Endodermal cell (in vitro differentiated cells): ENCODE results near the gene LRRC53. TPM values are rescaled to one million over a fixed set of nuclear protein-coding genes. Genes with fewer than 3 reads are reported as not detected.
A peak's percentile ranks its signal among the peaks of the same experiment; 100 is the strongest.

ENCODE experiments used
- DNase-seq: peaks from one replicate; pipeline ENCODE4 v3.0.0-alpha.2; 2017
- H3K27ac ChIP-seq: 2 replicates; pipeline ENCODE4 v1.5.1; 2013; ENCODE audit warnings: mild to moderate bottlenecking, low read depth, low read length, moderate library complexity
- H3K27me3 ChIP-seq: 2 replicates; pipeline ENCODE4 v1.6.1; 2013; ENCODE audit warnings: mild to moderate bottlenecking, low read length, moderate library complexity; ENCODE audit not compliant: insufficient read depth, control insufficient read depth, poor library complexity, severe bottlenecking
- H3K36me3 ChIP-seq: 2 replicates; pipeline ENCODE4 v1.7.0; 2013; ENCODE audit warnings: mild to moderate bottlenecking, low read length, moderate library complexity; ENCODE audit not compliant: control insufficient read depth, insufficient read depth
- H3K4me1 ChIP-seq: one replicate; pipeline ENCODE4 v1.7.0; 2013; ENCODE audit warnings: low read length; ENCODE audit not compliant: control insufficient read depth, insufficient read depth
- H3K4me3 ChIP-seq: 2 replicates; pipeline ENCODE4 v1.5.1; 2013; ENCODE audit warnings: mild to moderate bottlenecking, low read length, moderate library complexity
- H3K9ac ChIP-seq: 2 replicates; pipeline ENCODE4 v1.6.1; 2013; ENCODE audit warnings: mild to moderate bottlenecking, low read length, moderate library complexity; ENCODE audit not compliant: poor library complexity, severe bottlenecking; ENCODE audit errors: extremely low read depth
- H3K9me3 ChIP-seq: 2 replicates; pipeline ENCODE4 v1.6.1; 2013; ENCODE audit warnings: mild to moderate bottlenecking, low read length, moderate library complexity; ENCODE audit not compliant: control insufficient read depth
- H3K27ac Mint-ChIP-seq: 2 replicates; pipeline ENCODE4 v1.8.0; 2020; ENCODE audit warnings: mixed read lengths
- H3K27me3 Mint-ChIP-seq: 2 replicates; pipeline ENCODE4 v1.8.0; 2021; ENCODE audit warnings: mild to moderate bottlenecking, mixed read lengths; ENCODE audit not compliant: insufficient read depth
- H3K36me3 Mint-ChIP-seq: 2 replicates; pipeline ENCODE4 v1.8.0; 2020; ENCODE audit warnings: low read depth, mixed read lengths
- H3K4me1 Mint-ChIP-seq: 2 replicates; pipeline ENCODE4 v1.8.0; 2020; ENCODE audit warnings: mixed read lengths
- H3K4me3 Mint-ChIP-seq: 2 replicates; pipeline ENCODE4 v1.8.0; 2020; ENCODE audit warnings: mild to moderate bottlenecking, moderate library complexity, mixed read lengths
- H3K9me3 Mint-ChIP-seq: 2 replicates; pipeline ENCODE4 v1.8.0; 2020; ENCODE audit warnings: mild to moderate bottlenecking, mixed read lengths
- WGBS, 2 experiments: methylation state at CpG; one replicate each; pipeline versions ENCODE4 v1.1.5 to v1.1.7; 2013; ENCODE audit warnings: missing lambda C conversion rate in 2 of 2, mixed read lengths in 1 of 2; ENCODE audit not compliant: insufficient coverage in 1 of 2, insufficient read length in 1 of 2; 5-methylcytosine and 5-hydroxymethylcytosine counted together
- long read RNA-seq, 4 experiments: library from polyadenylated mRNA in 2 of 4; library from RNA in 1 of 4; library from capped mRNA in 1 of 4; stranded (forward) in 3 of 4; unstranded in 1 of 4; transcript quantifications; one replicate each; pipeline ENCODE4 v2.0.0, GENCODE V29; 2020 to 2021; ENCODE audit warnings: inconsistent platforms in 1 of 4
- polyA plus RNA-seq, 2 experiments: library from polyadenylated mRNA; stranded (reverse); fragments of 50-300 nt; gene quantifications; one replicate each; pipeline ENCODE4 v1.2.3, GENCODE V29; 2013
- total RNA-seq, 2 donors: library from RNA; stranded (reverse); fragmentation: NEBNext Ultra II Directional in 1 of 2; extraction: Animal tissue kit (Norgen Biotek cat#: 25700) in 1 of 2; gene quantifications; 2 replicates in 1 of 2; 3 replicates in 1 of 2; pipeline ENCODE4 v1.2.1, GENCODE V29; 2021
- TF ChIP-seq, protein P1 (sequence below): fragments of 200-600 bp; sonication (generic); conservative IDR thresholded peaks from 2 replicates; pipeline ENCODE4 v1.5.0; 2021; ENCODE audit warnings: antibody characterized with exemption, mild to moderate bottlenecking

Gene LRRC53
- total RNA-seq, result not detected
- polyA plus RNA-seq (2013, experiment 1 of 2), result 0.14 TPM
- 0.08 TPM for polyA plus RNA-seq (2013, experiment 2 of 2)
- long read RNA-seq, experiment 1, result 0 reads
- long read RNA-seq, experiment 2, result 0 reads
- long read RNA-seq, experiment 3, result 0 reads
- long read RNA-seq, experiment 4, result 0 reads

DNA sequence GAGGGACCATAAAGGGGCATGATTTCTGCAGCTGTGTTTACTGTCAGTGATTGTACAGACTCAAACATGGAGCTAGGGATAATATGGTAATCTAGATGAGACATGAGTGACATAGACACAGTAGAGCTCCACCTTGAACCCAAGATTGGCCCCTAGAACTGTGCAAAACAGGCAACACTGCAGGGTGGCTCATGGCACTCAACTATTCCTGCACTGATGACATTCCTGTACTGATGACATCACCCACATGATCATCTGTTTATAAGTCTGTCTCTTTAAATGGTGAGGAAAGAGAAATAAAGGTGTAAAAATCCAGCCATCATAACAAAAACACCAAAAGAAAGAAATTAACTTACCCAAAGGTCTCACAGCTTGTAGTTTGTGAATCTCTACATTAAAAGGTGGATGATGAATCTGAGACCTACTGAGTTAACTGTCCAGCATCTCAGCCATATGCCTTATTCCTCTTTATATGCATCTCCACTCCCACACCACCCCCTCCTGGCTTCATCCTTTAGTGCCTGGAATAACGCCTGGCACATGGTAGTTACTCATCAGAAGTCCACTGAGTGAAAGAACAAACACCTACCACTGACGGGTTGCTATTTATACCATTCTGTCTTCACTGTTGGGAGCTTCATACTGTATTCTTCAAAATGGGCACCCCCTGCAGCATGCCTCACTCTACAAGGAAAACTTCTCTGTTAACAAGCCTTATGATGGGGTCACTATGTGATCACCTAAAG lies at the start of gene LRRC53:
LRRC53 (minus strand) TSS at position 442 of the 746 bp plus-strand sequence. CDS start 29,262 bp downstream, outside the sequence.
- Histone ChIP-seq H3K27ac (no peak within 1 kb of the TSS), H3K4me3 (no peak within 1 kb of the TSS), H3K4me1 (no peaks in the 10 kb centered on the region), H3K9me3 (no peaks in the 10 kb centered on the region), H3K9ac (no peak within 1 kb of the TSS), H3K36me3 (no peaks in the 10 kb centered on the region), H3K27me3 (no peaks in the 10 kb centered on the region)
- Mint-ChIP-seq H3K9me3 (no peaks in the 10 kb centered on the region), H3K36me3 (no peaks in the 10 kb centered on the region), H3K4me1 (peaks cover 5% of the 10 kb centered on the region), H3K4me3 (no peak within 1 kb of the TSS), H3K27ac (no peak within 1 kb of the TSS), H3K27me3 (no peaks in the 10 kb centered on the region)
- TF ChIP-seq, protein P1, sequence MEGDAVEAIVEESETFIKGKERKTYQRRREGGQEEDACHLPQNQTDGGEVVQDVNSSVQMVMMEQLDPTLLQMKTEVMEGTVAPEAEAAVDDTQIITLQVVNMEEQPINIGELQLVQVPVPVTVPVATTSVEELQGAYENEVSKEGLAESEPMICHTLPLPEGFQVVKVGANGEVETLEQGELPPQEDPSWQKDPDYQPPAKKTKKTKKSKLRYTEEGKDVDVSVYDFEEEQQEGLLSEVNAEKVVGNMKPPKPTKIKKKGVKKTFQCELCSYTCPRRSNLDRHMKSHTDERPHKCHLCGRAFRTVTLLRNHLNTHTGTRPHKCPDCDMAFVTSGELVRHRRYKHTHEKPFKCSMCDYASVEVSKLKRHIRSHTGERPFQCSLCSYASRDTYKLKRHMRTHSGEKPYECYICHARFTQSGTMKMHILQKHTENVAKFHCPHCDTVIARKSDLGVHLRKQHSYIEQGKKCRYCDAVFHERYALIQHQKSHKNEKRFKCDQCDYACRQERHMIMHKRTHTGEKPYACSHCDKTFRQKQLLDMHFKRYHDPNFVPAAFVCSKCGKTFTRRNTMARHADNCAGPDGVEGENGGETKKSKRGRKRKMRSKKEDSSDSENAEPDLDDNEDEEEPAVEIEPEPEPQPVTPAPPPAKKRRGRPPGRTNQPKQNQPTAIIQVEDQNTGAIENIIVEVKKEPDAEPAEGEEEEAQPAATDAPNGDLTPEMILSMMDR, result no peak
- WGBS, 2 experiments, result 79 to 83% methylated on average over 2 of the region's 2 CpGs
- DNase-seq, result no peak

DNA sequence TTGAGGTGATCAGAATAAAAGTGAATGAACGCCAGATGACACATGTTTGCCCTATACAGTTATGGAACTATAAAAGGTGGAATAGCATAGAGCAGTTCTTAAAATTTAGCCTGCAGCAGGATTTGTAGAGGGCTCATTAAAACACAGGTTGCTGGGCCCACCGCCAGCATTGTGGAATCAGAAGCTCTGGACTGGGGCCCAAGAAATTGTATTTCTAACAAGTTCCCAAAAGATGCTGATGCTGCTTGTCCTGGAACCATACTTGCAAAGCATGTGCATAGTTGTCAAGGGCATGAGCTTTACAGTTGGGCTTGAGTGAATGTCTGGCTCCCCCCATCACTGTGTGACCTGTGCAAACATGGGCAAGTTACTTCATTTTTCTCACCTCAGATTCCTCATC lies 37.5 kb upstream of the LRRC53 start:
- no peak overlapping the region for H3K9ac ChIP-seq
- Mint-ChIP-seq H3K4me3 (no peak overlapping the region), H3K27ac (no peak overlapping the region), H3K36me3 (no peaks in the 10 kb centered on the region), H3K9me3 (no peaks in the 10 kb centered on the region), H3K27me3 (no peaks in the 10 kb centered on the region), H3K4me1 (peaks cover 1% of the 10 kb centered on the region)
- no peaks in the 10 kb centered on the region for H3K9me3 ChIP-seq
- no peaks in the 10 kb centered on the region for H3K27me3 ChIP-seq
- no peaks in the 10 kb centered on the region for H3K36me3 ChIP-seq
- no peak for DNase-seq
- no peak overlapping the region for H3K27ac ChIP-seq
- 94 to 100% methylated on average over 2 of the region's 2 CpGs for WGBS, 2 experiments
- H3K4me3 ChIP-seq, result no peak overlapping the region
- TF ChIP-seq, protein P1, result no peak
- H3K4me1 ChIP-seq, result no peaks in the 10 kb centered on the region

DNA sequence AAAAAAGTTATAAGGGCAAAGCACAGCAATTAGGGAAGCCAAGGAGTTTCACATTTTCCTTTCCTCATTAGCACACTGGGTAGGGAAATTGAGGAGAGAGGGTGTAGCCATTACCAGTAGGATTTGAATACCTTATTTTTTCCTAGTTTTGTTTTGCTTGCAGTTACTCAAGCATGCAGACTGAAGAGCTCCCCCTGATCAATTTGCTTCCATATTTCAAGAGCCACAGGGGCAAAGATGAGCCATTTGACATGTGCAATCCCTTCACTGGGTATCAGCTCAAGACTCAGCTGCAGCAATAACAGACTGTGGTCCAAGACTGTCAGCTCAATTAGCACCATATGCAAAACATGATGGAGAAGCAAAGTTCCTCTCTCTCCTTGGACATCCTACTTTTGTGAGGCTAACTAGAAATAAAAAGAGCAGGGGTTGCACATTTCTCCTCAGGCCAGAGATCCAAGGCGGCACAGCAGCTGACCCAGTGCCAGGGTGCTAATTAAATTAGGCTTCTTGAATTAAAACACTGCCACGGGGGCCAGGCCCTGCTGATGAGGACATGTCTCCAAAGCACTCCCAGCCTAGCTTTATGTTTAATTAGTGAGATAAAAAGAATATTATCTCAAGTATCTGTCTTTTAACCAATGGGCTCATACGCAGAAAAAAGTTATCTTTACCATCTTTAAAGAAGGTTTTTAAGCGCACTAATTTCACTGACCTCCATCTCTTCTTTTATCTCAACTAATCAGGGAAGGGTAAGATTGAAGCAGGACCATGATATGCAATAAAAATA lies 36.7 kb upstream of the LRRC53 start:
- H3K9me3 ChIP-seq, result no peaks in the 10 kb centered on the region
- H3K27ac ChIP-seq, result no peak overlapping the region
- Mint-ChIP-seq H3K4me1 (peaks cover 1% of the 10 kb centered on the region), H3K4me3 (no peak overlapping the region), H3K36me3 (no peaks in the 10 kb centered on the region), H3K27ac (peak overlapping the region; percentile 56), H3K9me3 (no peaks in the 10 kb centered on the region), H3K27me3 (no peaks in the 10 kb centered on the region)
- no peaks in the 10 kb centered on the region for H3K4me1 ChIP-seq
- 80 to 91% methylated on average over 1 to 4 of the region's 4 CpGs for WGBS, 2 experiments
- H3K4me3 ChIP-seq, result no peak overlapping the region
- H3K9ac ChIP-seq, result no peak overlapping the region
- no peaks in the 10 kb centered on the region for H3K36me3 ChIP-seq
- no peaks in the 10 kb centered on the region for H3K27me3 ChIP-seq
- TF ChIP-seq, protein P1, result no peak
- no peak for DNase-seq
